H1 (cell line): ENCODE data around the gene ARV1. TPM values are rescaled to one million over a fixed set of nuclear protein-coding genes. Genes with fewer than 3 reads are reported as not detected.

Experiments used
- CTCF ChIA-PET: fragments of 300-600 bp; sonication (Branson Sonifier 250); formaldehyde crosslinking; loops from one replicate; lab custom pipeline; 2021; ENCODE audit not compliant: partially characterized antibody; lab: Charles Lee
- POLR2A ChIA-PET: fragments of 300-600 bp; sonication (Branson Sonifier 250); formaldehyde crosslinking; loops from one replicate; lab custom pipeline; 2021; ENCODE audit warnings: inconsistent platforms; ENCODE audit not compliant: partially characterized antibody; lab: Charles Lee
- DNase-seq, 2 experiments: peaks; one replicate each; pipeline versions ENCODE4 v3.0.0 to v3.0.0-alpha.2; 2010 to 2022; ENCODE audit warnings: low spot score in 2 of 2, low read depth in 1 of 2, mixed read lengths in 1 of 2
- FAIRE-seq: peaks from 2 replicates; lab custom pipeline; 2011; peaks lifted over from hg19 to GRCh38; lab: Jason Lieb, UNC
- H2AFZ ChIP-seq: 2 replicates; pipeline ENCODE4 v1.8.1; 2012; ENCODE audit warnings: low read length, inconsistent platforms
- H2AK5ac ChIP-seq: 2 replicates; pipeline ENCODE4 v1.6.1; 2013; ENCODE audit warnings: low read depth, low read length
- H2BK120ac ChIP-seq: replicated peaks from 2 replicates; pipeline ENCODE3; 2013; ENCODE audit warnings: low read depth, low read length, inconsistent platforms
- H2BK12ac ChIP-seq: 2 replicates; pipeline ENCODE4 v1.6.1; 2013; ENCODE audit warnings: low read depth, low read length
- H2BK15ac ChIP-seq: 2 replicates; pipeline ENCODE4 v1.6.1; 2013; ENCODE audit warnings: low read length
- H2BK20ac ChIP-seq: 2 replicates; pipeline ENCODE4 v1.6.1; 2013; ENCODE audit warnings: low read length
- H2BK5ac ChIP-seq: 2 replicates; pipeline ENCODE4 v1.6.1; 2013; ENCODE audit warnings: low read depth, low read length
- H3K14ac ChIP-seq: 2 replicates; pipeline ENCODE4 v1.6.1; 2013; ENCODE audit warnings: inconsistent platforms; ENCODE audit not compliant: insufficient read length
- H3K18ac ChIP-seq: 2 replicates; pipeline ENCODE4 v1.6.1; 2013; ENCODE audit warnings: low read length; ENCODE audit errors: extremely low read depth
- H3K23ac ChIP-seq: 2 replicates; pipeline ENCODE4 v1.6.1; 2013; ENCODE audit warnings: inconsistent platforms; ENCODE audit not compliant: insufficient read length
- H3K23me2 ChIP-seq: 2 replicates; pipeline ENCODE4 v1.6.1; 2013; ENCODE audit warnings: low read depth, low read length
- H3K27ac ChIP-seq: 2 replicates; pipeline ENCODE4 v1.6.1; 2011; ENCODE audit warnings: low read depth, low read length, inconsistent platforms
- H3K27me3 ChIP-seq, 4 experiments: replicated peaks in 1 of 4; 1 replicate in 1 of 4; 2 replicates in 3 of 4; pipeline versions ENCODE4 v1.6.1 to v1.8.1; 2011 to 2013; ENCODE audit warnings: low read length in 3 of 4, mild to moderate bottlenecking in 3 of 4, inconsistent platforms in 2 of 4, mixed read lengths in 2 of 4, moderate library complexity in 1 of 4; ENCODE audit not compliant: control insufficient read depth in 3 of 4, insufficient read depth in 3 of 4; ENCODE audit errors: extremely low read depth in 1 of 4
- H3K36me3 ChIP-seq, 4 experiments: 2 replicates each; pipeline versions ENCODE4 v1.6.1 to v1.8.1; 2011 to 2013; ENCODE audit warnings: mild to moderate bottlenecking in 4 of 4, low read length in 3 of 4, moderate library complexity in 2 of 4, control low read depth in 1 of 4, inconsistent platforms in 1 of 4; ENCODE audit not compliant: insufficient read depth in 4 of 4, control insufficient read depth in 2 of 4
- H3K4ac ChIP-seq: replicated peaks from 2 replicates; pipeline ENCODE3; 2013; ENCODE audit warnings: low read length, low read depth, mixed read lengths, inconsistent platforms; ENCODE audit not compliant: insufficient read length
- H3K4me1 ChIP-seq, 4 experiments: replicated peaks in 1 of 4; 1 replicate in 1 of 4; 2 replicates in 3 of 4; pipeline versions ENCODE4 v1.6.1 to v1.8.1; 2011 to 2013; ENCODE audit warnings: low read length in 3 of 4, inconsistent platforms in 2 of 4, mixed read lengths in 1 of 4; ENCODE audit not compliant: insufficient read depth in 4 of 4, control insufficient read depth in 3 of 4
- H3K4me2 ChIP-seq, 2 experiments: 2 replicates each; pipeline versions ENCODE4 v1.6.1 to v1.8.1; 2011 to 2013; ENCODE audit warnings: low read depth in 2 of 2, low read length in 2 of 2, control low read depth in 1 of 2, inconsistent platforms in 1 of 2, mild to moderate bottlenecking in 1 of 2; ENCODE audit not compliant: insufficient read depth in 1 of 2
- H3K4me3 ChIP-seq, 4 experiments: fragments of 200-600, 300-600 bp in 1 of 4; sonication (generic), shearing (Covaris generic), sonication (Bioruptor Twin) in 1 of 4; 2 replicates each; pipeline versions ENCODE4 v1.5.1 to v1.8.1; 2011 to 2016; ENCODE audit warnings: low read length in 4 of 4, low read depth in 3 of 4, control low read depth in 2 of 4, inconsistent platforms in 2 of 4, mild to moderate bottlenecking in 2 of 4, mixed read lengths in 1 of 4, moderate library complexity in 1 of 4; ENCODE audit not compliant: insufficient read depth in 2 of 4; ENCODE audit errors: extremely low read depth in 1 of 4
- H3K56ac ChIP-seq: replicated peaks from 2 replicates; pipeline ENCODE3; 2013; ENCODE audit warnings: low read depth, mild to moderate bottlenecking, mixed read lengths, low read length, inconsistent platforms; ENCODE audit not compliant: insufficient read length
- H3K79me1 ChIP-seq: 2 replicates; pipeline ENCODE4 v1.6.1; 2013; ENCODE audit warnings: low read depth, low read length, control low read depth
- H3K79me2 ChIP-seq, 2 experiments: 2 replicates each; pipeline versions ENCODE4 v1.6.1 to v1.8.1; 2012 to 2013; ENCODE audit warnings: low read length in 2 of 2, mild to moderate bottlenecking in 2 of 2, inconsistent platforms in 1 of 2; ENCODE audit not compliant: insufficient read depth in 2 of 2, control insufficient read depth in 1 of 2
- H3K9ac ChIP-seq, 4 experiments: replicated peaks in 1 of 4; 1 replicate in 1 of 4; 2 replicates in 3 of 4; pipeline versions ENCODE4 v1.6.1 to v1.8.1; 2011 to 2013; ENCODE audit warnings: low read depth in 3 of 4, low read length in 3 of 4, control low read depth in 2 of 4, mild to moderate bottlenecking in 2 of 4, moderate library complexity in 2 of 4, inconsistent platforms in 1 of 4; ENCODE audit errors: extremely low read depth in 1 of 4
- H3K9me3 ChIP-seq, 2 experiments: 2 replicates each; pipeline versions ENCODE4 v1.6.1 to v1.8.1; 2012 to 2013; ENCODE audit warnings: mild to moderate bottlenecking in 2 of 2, moderate library complexity in 2 of 2, control low read depth in 1 of 2, inconsistent platforms in 1 of 2, low read depth in 1 of 2, low read length in 1 of 2, mixed read lengths in 1 of 2; ENCODE audit not compliant: insufficient read depth in 2 of 2
- H4K20me1 ChIP-seq, 2 experiments: replicated peaks in 1 of 2; 2 replicates each; pipeline versions ENCODE3 to v1.8.1; 2011 to 2013; ENCODE audit warnings: inconsistent platforms in 2 of 2, low read length in 2 of 2, mild to moderate bottlenecking in 1 of 2; ENCODE audit not compliant: insufficient read depth in 2 of 2, control insufficient read depth in 1 of 2
- H4K5ac ChIP-seq: 2 replicates; pipeline ENCODE4 v1.6.1; 2013; ENCODE audit warnings: low read length, low read depth, mixed read lengths, inconsistent platforms; ENCODE audit not compliant: insufficient read length
- H4K8ac ChIP-seq: 2 replicates; pipeline ENCODE4 v1.8.0; 2013; ENCODE audit warnings: mild to moderate bottlenecking, moderate library complexity, low read length, inconsistent platforms; ENCODE audit not compliant: insufficient read depth; ENCODE audit errors: extremely low read depth
- H4K91ac ChIP-seq: replicated peaks from 2 replicates; pipeline ENCODE3; 2013; ENCODE audit warnings: low read length, mixed read lengths, inconsistent platforms; ENCODE audit not compliant: insufficient read length
- EGR1 ChIP-seq: IDR thresholded peaks from 2 replicates; pipeline ENCODE4 v1.6.1; 2011; ENCODE audit warnings: low read depth, low read length, borderline replicate concordance
- JUN ChIP-seq: IDR thresholded peaks from 2 replicates; pipeline ENCODE4 v1.6.1; 2011; ENCODE audit warnings: low read depth, mild to moderate bottlenecking, improper control_type of control experiment, low read length
- KDM4A ChIP-seq: IDR thresholded peaks from one replicate; pipeline ENCODE4 v1.7.1; 2012; ENCODE audit warnings: low read depth, mild to moderate bottlenecking, moderate library complexity, low read length, inconsistent platforms; ENCODE audit not compliant: severe bottlenecking
- NANOG ChIP-seq: IDR thresholded peaks from 2 replicates; pipeline ENCODE4 v1.6.1; 2011; ENCODE audit warnings: low read length, low read depth, mild to moderate bottlenecking, inconsistent platforms; ENCODE audit not compliant: insufficient read depth, poor library complexity, severe bottlenecking
- SIX5 ChIP-seq: IDR thresholded peaks from 2 replicates; pipeline ENCODE4 v1.6.1; 2011; ENCODE audit warnings: mild to moderate bottlenecking, low read depth, low read length
- SP2 ChIP-seq: IDR thresholded peaks from 2 replicates; pipeline ENCODE4 v1.6.1; 2012; ENCODE audit warnings: mild to moderate bottlenecking, low read length, inconsistent platforms
- WGBS, 2 experiments: shearing (Covaris generic) in 1 of 2; methylation state at CpG; one replicate each; pipeline versions ENCODE4 v1.1.6 to v1.1.7; 2013 to 2015; ENCODE audit warnings: low lambda C conversion rate in 2 of 2, mixed read lengths in 2 of 2, inconsistent platforms in 1 of 2, low coverage in 1 of 2, missing lambda C conversion rate in 1 of 2; ENCODE audit not compliant: insufficient replicate concordance in 2 of 2, insufficient coverage in 1 of 2, insufficient read length in 1 of 2; ENCODE audit errors: extremely low coverage in 1 of 2, missing lambda C conversion rate in 1 of 2; 5-methylcytosine and 5-hydroxymethylcytosine counted together
- polyA plus RNA-seq, 7 experiments: library from polyadenylated mRNA; depleted of rRNA in 3 of 7; stranded (reverse) in 5 of 7; unstranded in 2 of 7; fragments of >200 nt in 5 of 7; fragments of 200-250 nt in 2 of 7; gene quantifications; 1 replicate in 5 of 7; 2 replicates in 1 of 7; 4 replicates in 1 of 7; pipeline versions ENCODE4 v1.2.1 to v1.2.3, GENCODE V29; 2011 to 2013; ENCODE audit warnings: missing spikeins in 2 of 7, mixed read lengths in 2 of 7
- total RNA-seq: library from RNA; stranded (reverse); fragmentation: NEBNext Ultra II Directional; extraction: Animal tissue kit (Norgen Biotek cat#: 25700); gene quantifications from 2 replicates; pipeline ENCODE4 v1.2.1, GENCODE V29; 2021
- TF ChIP-seq, protein P1 (sequence below): IDR thresholded peaks from 2 replicates; pipeline ENCODE4 v1.6.1; 2012; ENCODE audit warnings: low read length, inconsistent platforms
- TF ChIP-seq, protein P2 (sequence below): IDR thresholded peaks from 2 replicates; pipeline ENCODE4 v1.6.1; 2011; ENCODE audit warnings: low read depth, mild to moderate bottlenecking, low read length; ENCODE audit not compliant: insufficient read depth
- TF ChIP-seq, protein P3 (sequence below), 3 experiments: IDR thresholded peaks; 1 replicate in 2 of 3; 2 replicates in 1 of 3; pipeline versions ENCODE4 v1.5.1 to v1.6.1; 2011; ENCODE audit warnings: low read length in 3 of 3, mild to moderate bottlenecking in 3 of 3, inconsistent platforms in 2 of 3, low read depth in 1 of 3, moderate library complexity in 1 of 3; ENCODE audit not compliant: insufficient read depth in 1 of 3; ENCODE audit errors: control extremely low read depth in 1 of 3

ARV1 gene
- total and polyA plus RNA-seq, 2 of the 8 experiments (the other 6 are each of a cell fraction or from before 2014, with no cell fraction given) = 13.1 to 13.4 TPM

DNA sequence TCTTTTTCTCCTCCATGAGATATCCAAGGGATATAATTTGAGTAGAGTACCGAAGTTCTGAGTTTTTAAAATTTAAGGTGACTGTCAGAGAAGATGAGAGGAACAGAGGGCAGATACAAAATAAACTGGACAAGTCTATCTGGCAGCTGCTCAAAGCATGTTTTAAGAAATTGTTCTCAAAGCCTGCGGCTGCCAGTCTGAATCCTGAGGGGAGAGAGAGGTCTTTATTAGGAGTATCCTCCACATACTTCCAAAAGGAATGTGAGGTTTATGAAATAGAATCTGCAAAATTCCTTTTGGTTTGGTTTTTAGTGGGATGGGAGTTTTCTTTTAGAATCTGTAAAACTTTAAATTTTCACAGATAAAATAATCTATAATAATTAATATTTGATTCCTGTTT is 41.5 kb upstream of the ARV1 start:
- Histone ChIP-seq H4K91ac (no peak overlapping the region), H3K79me2 (no peaks in the 10 kb centered on the region), H3K27me3 (no peaks in the 10 kb centered on the region; a peak in 1 of 7 replicates), H3K4ac (no peak overlapping the region), H3K36me3 (no peaks in the 10 kb centered on the region), H3K23ac (no peak overlapping the region), H3K9ac (no peak overlapping the region), H2AK5ac (no peak overlapping the region), H2BK120ac (no peak overlapping the region), H3K9me3 (no peaks in the 10 kb centered on the region), H3K4me1 (no peaks in the 10 kb centered on the region), H4K8ac (no peak overlapping the region), H4K20me1 (no peaks in the 10 kb centered on the region), H3K4me3 (no peak overlapping the region), H2BK12ac (no peak overlapping the region), H3K18ac (no peak overlapping the region), H3K56ac (no peak overlapping the region), H2AFZ (no peak overlapping the region), H4K5ac (no peak overlapping the region), H3K27ac (no peak overlapping the region), H3K79me1 (no peaks in the 10 kb centered on the region), H2BK5ac (no peak overlapping the region), H2BK15ac (no peak overlapping the region), H2BK20ac (no peak overlapping the region), H3K14ac (no peak overlapping the region), H3K23me2 (no peaks in the 10 kb centered on the region), H3K4me2 (no peak overlapping the region)
- DNase-seq = no peak
- WGBS, 2 experiments = 87% methylated on average over 2 of the region's 2 CpGs; no CpG with 5 or more reads in 1 of the 2 experiments
- ChIA-PET CTCF (interaction anchor here (1.2 kb wide), 1 partner anchor 85 kb away, joined by 3 read pairs; no protein-coding TSS in a partner anchor), POLR2A (interaction anchor here (1.0 kb wide), 1 partner anchor 10 kb away, joined by 4 read pairs; no protein-coding TSS in a partner anchor)
- no peak for FAIRE-seq
- TF ChIP-seq SP2 (no peak), SIX5 (no peak), NANOG (no peak), JUN (no peak), KDM4A (no peak), EGR1 (no peak)
- TF ChIP-seq, protein P1, sequence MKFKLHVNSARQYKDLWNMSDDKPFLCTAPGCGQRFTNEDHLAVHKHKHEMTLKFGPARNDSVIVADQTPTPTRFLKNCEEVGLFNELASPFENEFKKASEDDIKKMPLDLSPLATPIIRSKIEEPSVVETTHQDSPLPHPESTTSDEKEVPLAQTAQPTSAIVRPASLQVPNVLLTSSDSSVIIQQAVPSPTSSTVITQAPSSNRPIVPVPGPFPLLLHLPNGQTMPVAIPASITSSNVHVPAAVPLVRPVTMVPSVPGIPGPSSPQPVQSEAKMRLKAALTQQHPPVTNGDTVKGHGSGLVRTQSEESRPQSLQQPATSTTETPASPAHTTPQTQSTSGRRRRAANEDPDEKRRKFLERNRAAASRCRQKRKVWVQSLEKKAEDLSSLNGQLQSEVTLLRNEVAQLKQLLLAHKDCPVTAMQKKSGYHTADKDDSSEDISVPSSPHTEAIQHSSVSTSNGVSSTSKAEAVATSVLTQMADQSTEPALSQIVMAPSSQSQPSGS = no peak
- TF ChIP-seq, protein P2, sequence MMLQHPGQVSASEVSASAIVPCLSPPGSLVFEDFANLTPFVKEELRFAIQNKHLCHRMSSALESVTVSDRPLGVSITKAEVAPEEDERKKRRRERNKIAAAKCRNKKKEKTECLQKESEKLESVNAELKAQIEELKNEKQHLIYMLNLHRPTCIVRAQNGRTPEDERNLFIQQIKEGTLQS = no peak
- TF ChIP-seq, protein P3, sequence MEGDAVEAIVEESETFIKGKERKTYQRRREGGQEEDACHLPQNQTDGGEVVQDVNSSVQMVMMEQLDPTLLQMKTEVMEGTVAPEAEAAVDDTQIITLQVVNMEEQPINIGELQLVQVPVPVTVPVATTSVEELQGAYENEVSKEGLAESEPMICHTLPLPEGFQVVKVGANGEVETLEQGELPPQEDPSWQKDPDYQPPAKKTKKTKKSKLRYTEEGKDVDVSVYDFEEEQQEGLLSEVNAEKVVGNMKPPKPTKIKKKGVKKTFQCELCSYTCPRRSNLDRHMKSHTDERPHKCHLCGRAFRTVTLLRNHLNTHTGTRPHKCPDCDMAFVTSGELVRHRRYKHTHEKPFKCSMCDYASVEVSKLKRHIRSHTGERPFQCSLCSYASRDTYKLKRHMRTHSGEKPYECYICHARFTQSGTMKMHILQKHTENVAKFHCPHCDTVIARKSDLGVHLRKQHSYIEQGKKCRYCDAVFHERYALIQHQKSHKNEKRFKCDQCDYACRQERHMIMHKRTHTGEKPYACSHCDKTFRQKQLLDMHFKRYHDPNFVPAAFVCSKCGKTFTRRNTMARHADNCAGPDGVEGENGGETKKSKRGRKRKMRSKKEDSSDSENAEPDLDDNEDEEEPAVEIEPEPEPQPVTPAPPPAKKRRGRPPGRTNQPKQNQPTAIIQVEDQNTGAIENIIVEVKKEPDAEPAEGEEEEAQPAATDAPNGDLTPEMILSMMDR (IDR thresholded peaks at IDR 0.05; ENCODE audit: control extremely low read depth in 1 of 3, insufficient read depth in 1 of 3, low read depth in 1 of 3, low read length in 3 of 3) = no peak
